Bronchus fibroblast of lung (primary cell): Measurements from ENCODE around the gene RPS27. TPM values are rescaled to one million over a fixed set of nuclear protein-coding genes. Genes with fewer than 3 reads are reported as not detected.

Experiments
- total RNA-seq: library from RNA; depleted of rRNA; stranded (reverse); fragments of >200 nt; gene quantifications from 2 replicates; pipeline ENCODE4 v1.2.3, GENCODE V29; 2015

The RPS27 gene
- total RNA-seq: 2,070 and 2,121 TPM in 2 replicates

DNA sequence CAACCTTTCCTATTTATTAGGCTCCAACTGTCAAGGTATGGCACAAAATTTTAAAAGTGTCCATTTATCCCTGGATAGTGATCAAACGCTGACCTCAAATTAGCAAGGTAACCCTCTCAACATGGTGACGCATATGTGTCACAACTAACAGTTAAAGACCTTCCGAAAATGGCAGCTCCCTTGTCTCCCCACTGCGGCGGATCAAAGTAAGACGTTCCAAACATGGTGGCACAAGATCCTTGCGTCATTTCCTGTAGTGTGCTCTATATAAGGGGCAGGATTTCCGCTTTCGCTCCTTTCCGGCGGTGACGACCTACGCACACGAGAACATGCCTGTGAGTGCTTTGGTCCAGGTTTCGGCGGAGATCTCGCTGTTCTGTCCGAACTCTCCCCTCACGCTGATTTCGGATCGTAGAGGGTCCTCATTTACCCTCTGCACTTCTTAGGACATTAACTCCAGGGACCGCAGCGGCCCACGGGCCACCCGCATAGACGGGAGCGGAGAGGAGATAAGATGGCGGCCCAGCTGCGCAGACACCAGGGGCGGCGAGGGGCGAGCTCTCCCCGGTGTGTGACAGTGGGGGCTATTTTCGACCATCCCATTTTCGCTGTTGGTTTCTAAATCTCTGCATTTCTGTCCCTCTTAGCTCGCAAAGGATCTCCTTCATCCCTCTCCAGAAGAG, at the start of gene RPS27:
Gene RPS27 (plus strand): TSS at position 295 of the 683 bp plus-strand sequence. CDS start 35 bp downstream, at position 330.

DNA sequence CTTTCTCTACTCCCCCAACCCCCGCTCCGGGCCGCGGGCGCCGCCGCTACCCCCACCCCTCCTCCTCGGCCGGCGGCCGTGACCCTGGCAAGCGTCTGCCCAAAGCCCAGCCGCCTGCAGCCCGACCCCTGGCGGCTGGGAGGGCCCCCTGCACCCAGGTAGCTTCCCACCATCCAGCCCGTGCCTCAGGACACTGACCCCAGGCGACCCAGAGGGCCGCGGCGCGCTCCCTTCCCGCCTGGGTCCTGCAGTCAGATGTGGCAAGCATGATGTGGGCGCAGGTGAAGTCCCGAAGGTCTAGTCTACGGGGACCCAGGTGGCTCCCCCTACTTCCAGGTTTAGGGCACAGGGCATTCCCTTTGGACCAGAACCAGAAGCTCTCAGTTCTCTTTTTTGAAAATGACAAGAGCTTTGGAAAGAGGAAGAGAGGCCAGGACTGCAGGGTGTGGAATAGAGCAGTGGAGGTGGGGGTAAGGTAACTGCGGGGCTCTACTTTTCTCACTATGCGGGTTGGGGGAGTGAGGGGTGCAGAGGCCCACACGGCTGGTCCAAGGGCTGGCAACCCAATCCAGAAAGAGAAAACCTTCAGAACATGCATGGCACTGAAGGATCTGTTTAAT, 43.8 kb upstream of the RPS27 start, which contains the start of gene DENND4B:
Gene DENND4B (minus strand): TSS at position 97 of the 620 bp plus-strand sequence. CDS start 2,344 bp downstream, outside the sequence.

DNA sequence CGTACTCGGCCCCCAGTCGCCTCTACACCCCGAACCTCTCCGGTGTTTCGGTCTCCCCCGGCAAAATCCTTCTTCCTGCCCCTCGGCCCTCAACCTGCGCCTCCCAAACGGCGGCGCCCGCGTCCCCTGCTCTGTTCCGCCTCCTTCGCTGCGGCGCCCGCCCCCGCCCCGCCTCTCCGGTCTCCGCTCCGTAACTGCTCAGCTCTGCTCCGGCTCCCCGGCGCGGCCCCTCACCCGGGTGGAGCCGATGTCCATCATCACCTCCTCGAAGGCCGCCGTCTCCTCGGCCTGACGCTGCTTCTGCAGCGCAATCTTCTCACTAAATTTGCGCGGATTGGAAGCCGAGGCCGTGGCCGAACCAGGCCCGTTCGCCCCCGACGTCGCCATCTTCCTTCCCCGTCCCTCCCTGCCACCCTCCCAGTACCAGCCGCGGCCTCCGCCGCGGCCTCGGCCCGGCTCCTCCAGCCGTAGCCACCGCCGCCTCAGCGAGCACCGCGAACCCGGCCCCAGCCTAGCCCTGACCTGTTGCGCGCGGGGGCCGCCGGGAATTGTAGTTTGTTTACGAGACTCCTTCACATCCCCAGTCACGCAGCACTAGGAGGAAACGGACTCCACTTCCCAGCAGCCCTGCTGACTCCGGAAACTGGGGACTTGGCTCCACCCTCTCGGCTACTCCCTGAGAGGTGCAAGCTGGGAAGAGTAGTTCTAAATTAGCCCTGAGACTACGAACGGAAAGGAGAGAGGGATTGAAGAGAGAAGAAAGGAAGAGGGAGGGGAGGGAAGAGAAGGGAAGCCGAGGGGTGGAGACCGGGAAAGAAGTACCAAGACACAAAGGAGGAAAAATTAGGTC, 32.2 kb upstream of the RPS27 start, which contains the start of gene CRTC2:
Gene CRTC2 (minus strand): TSS at position 502 of the 850 bp plus-strand sequence. CDS start 115 bp downstream, at position 387.

DNA sequence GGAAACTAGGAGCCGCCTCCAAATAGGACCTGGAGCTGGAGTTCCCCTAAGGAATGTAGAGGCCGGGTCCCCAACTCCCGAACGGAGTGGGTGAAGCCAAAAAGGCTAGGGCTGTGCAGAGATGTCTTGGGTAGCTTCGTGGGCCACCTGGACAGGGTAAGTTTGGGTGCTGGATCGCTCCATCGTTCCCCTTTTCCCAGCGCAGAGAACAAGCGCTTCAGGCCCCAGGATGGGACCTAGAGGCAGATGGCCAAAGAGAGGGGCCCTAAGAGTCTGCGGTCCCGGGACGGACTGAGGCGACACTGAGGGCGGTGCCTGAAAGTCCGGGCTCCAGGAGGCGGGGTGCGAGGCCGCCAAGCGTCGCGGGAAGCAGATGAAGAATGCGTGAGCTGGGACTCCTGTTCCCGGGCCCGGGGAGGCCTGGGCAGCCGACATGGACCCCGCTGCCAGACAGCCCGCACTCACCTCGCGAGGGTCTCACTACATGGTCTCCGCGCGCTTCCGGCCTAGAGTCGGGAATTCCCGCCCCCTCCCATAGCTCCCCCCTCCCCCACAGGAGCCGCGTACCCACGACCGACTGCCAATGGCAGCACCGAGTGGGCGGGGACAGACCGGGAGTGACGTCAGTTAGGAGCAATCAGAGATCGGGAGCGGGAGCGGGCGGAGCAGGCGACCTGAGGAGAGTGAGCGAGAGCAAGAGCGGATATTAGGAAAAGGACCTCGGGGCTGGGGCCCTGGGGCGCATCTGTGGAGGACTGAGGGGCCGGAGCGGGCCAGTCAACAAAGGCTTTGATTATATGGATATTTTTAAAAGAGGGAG, 27.3 kb upstream of the RPS27 start, which contains the start of gene SLC39A1:
Gene SLC39A1 (minus strand): TSS at position 508 of the 820 bp plus-strand sequence. CDS start 822 bp downstream, outside the sequence.

DNA sequence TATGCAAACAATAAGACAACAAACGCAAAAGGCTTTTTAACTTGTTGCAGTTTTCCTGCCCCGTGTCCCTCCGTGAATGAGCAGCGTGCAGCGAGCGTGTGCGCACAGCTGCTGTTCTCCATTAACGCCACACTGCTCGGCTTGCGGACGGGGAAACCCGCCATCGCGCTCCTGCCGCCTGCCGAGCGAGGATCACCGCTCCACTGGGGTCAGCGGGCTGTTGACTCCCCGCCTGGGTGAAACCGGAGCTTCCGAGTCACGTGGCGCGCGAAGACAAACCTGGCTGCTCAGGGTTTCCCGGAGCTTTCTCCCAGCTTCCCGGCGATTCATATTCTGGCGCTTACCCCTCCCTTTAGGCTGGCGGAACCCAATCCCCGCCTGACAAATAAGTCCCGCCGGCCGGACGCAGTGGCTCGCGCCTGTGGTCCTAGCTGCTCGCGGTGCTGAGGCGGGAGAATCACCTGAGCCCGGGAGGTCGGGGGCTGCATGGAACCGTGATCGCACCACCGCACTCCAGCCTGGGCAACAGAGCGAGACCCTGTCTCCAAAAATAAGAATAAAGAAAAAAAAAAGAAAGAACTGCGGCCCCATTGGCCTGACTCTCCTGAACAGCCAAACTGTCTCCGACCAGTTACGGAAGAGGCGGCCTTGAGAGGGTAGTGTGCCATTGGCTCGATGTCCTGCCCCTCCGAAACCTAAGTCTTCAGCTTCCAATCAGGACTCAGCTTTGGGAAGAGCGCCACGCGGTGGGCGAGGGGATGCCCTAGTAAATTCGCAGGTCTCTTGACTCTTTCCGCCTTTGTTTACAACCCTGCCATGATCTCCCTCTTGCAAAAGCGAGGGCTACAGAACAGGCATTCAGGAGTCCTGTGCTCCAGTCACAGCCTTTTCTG, 23.2 kb upstream of the RPS27 start, which contains the start of gene CREB3L4:
Gene CREB3L4 (plus strand): TSS at position 796 of the 893 bp plus-strand sequence. CDS start 624 bp downstream, outside the sequence.

DNA sequence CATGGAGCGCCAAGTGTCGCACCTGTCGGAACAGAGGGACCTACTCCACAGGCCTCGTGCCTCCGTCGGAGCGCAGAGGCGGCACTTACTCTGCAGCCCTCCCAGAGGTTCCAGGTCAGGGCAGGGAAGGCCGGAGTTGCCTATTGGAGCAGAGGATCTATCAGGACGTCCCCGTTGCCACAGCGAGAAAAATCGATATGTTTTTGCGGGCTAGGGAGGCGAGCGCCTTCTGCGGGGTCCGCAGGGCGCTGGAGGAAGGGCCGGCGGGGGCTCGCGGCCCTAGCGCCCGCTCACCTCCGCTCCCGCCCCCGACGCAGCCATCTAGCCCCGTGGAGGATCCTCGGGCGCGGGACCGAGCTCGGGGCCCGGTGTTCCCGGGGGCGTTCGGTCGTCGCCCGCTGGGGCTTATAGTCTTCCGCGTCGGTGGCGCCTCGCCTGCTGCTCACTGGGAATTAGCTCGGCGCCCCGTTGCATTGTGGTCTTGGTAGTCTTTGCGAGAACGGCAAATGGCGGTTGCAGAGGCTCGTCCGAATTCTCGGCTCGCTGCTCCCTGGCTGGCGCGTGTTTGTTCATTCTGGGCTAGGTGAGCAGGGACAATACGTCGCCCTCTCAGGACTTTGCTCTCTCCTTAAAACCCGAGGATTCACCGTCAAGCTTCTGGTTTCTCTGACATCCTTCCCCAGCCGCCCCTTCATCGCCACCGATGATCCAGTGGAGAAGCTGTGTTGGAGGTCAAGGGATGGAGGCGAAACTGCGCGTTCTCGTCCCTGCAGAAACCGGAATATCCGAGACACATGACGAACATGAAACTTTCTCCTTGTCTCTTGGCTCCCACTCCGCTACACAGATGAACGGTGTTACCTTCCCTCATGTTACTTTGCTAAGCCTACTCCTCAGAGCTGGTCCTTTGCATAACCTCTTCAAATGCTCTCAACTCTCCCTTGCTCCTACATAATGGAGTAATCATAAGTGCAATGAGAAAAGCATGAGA, 13.0 kb upstream of the RPS27 start, which contains the start of gene JTB:
Gene JTB (minus strand): TSS at position 425 of the 991 bp plus-strand sequence. CDS start 422 bp downstream, at position 3.

DNA sequence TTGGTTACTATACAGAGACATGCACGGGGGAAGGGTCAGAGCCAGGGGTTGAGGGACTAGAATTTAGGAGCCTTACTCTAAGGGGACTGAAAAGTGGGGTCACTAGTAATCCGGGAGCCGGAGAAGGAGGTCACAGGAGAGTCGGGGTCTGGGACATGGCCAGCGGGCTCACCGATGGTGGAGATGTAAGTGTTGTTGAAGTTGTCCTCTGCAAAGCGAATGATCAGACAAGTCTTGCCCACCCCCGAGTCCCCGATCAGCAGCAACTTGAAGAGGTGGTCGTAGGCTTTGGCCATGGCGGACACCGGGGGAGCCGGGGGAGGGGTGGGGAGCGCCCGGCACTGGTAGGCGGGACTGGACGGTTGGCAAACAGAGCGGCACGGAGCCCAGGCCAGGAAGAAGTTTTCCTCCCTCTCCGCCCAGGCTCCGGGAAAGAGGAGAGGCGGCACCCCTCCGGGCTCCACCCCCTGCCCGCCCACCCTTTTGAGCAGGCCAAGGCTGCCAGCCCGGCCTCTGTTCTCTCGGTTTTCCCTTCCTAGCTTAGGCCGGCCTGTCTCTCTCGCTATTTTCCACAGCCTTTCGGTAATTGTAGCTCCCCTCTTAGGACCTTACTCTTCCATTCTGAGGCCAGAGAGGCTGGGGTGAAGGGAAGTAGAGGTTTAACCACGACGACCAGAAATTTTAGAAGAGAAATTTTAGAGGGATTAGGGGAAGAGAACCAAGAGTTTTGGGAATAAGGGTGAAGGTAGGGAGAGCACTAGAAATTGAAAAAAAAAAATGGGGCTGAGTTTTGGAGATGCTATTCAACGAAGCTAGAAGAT, 4.4 kb upstream of the RPS27 start, which contains the start of gene RAB13:
Gene RAB13 (minus strand): TSS at position 399 of the 821 bp plus-strand sequence. CDS start 103 bp downstream, at position 296.

Other genes with a start within 250 kb of the RPS27 start
- 6.2 and 10.1 TPM in 2 replicates for gene SLC27A3, start 215.4 kb upstream of the RPS27 start, total RNA-seq
- 2.4 and 2.7 TPM in 2 replicates for gene GATAD2B, start 67.8 kb upstream of the RPS27 start, total RNA-seq
- 14.3 and 18.6 TPM in 2 replicates for gene DENND4B, start 44.0 kb upstream of the RPS27 start, total RNA-seq
- 10.9 and 11.0 TPM in 2 replicates for gene CRTC2, start 32.1 kb upstream of the RPS27 start, total RNA-seq
- gene SLC39A1, start 27.2 kb upstream of the RPS27 start, total RNA-seq: 112 and 118 TPM in 2 replicates
- 13.6 and 15.2 TPM in 2 replicates for gene CREB3L4, start 22.9 kb upstream of the RPS27 start, total RNA-seq
- 227 and 240 TPM in 2 replicates for gene JTB, start 13.1 kb upstream of the RPS27 start, total RNA-seq
- 44.3 and 53.0 TPM in 2 replicates for gene RAB13, start 4.4 kb upstream of the RPS27 start, total RNA-seq
- gene NUP210L, start 164.3 kb downstream of the RPS27 start, total RNA-seq: not detected in 2 replicates
- gene TPM3, start 201.3 kb downstream of the RPS27 start, total RNA-seq: 370 and 476 TPM in 2 replicates
- not detected in 2 replicates for gene CFAP141, start 215.6 kb downstream of the RPS27 start, total RNA-seq
- gene UBAP2L, start 230.2 kb downstream of the RPS27 start, total RNA-seq: 76.9 and 77.8 TPM in 2 replicates